ENCODE results near the gene RUSF1.
A peak's percentile ranks its signal among the peaks of the same experiment; 100 is the strongest.
"Not testable (repeated sequence)": the region's sequence is repeated elsewhere in the genome, so short reads cannot be mapped to it uniquely, and the experiment has no call there.

Gene RUSF1

GRCh38 chr16:31451201-31451600 is 57.0 kb downstream of the RUSF1 start:
- H3K9ac ChIP-seq (ENCODE audit: low read length in 2 of 2): peak overlapping the region; percentile 21 to 46
- H3K4me3 ChIP-seq (ENCODE audit: low read length in 2 of 2): no peak overlapping the region
- peaks cover 0 to 3% of the 10 kb centered on the region in 2 donors for H3K36me3 ChIP-seq (ENCODE audit: control insufficient read depth in 2 of 2, insufficient read depth in 2 of 2, low read length in 2 of 2)
- no peak overlapping the region for H3K27ac ChIP-seq (ENCODE audit: low read length)
- no peaks in the 10 kb centered on the region for H3K9me3 ChIP-seq (ENCODE audit: control insufficient read depth in 2 of 2, low read length in 2 of 2)
- peaks cover 31% of the 10 kb centered on the region for H3K4me1 ChIP-seq (ENCODE audit: control insufficient read depth, insufficient read depth, low read length)
- H3K27me3 ChIP-seq (ENCODE audit: control insufficient read depth in 1 of 2, insufficient read depth in 2 of 2, low read length in 2 of 2): no peaks in the 10 kb centered on the region

- H3K9me3 ChIP-seq (ENCODE audit: control insufficient read depth in 2 of 2, low read length in 2 of 2): not testable (repeated sequence)
Measured at GRCh38 chr16:31445931-31446330, 62.3 kb downstream of the RUSF1 start.

GRCh38 chr16:31441956-31442355 is 66.2 kb downstream of the RUSF1 start:
- Histone ChIP-seq H3K27ac (ENCODE audit: low read length) (no peak overlapping the region), H3K9me3 (ENCODE audit: control insufficient read depth in 2 of 2, low read length in 2 of 2) (no peaks in the 10 kb centered on the region), H3K27me3 (ENCODE audit: control insufficient read depth in 1 of 2, insufficient read depth in 2 of 2, low read length in 2 of 2) (no peaks in the 10 kb centered on the region), H3K9ac (ENCODE audit: low read length in 2 of 2) (no peak overlapping the region), H3K4me1 (ENCODE audit: control insufficient read depth, insufficient read depth, low read length) (peaks cover 3% of the 10 kb centered on the region), H3K36me3 (ENCODE audit: control insufficient read depth in 2 of 2, insufficient read depth in 2 of 2, low read length in 2 of 2) (no peaks in the 10 kb centered on the region), H3K4me3 (ENCODE audit: low read length in 2 of 2) (peak overlapping the region; percentile 61 to 86)

More at GRCh38 chr16:31445931-31446330, 62.3 kb downstream of the RUSF1 start:
- not testable (repeated sequence) for H3K27ac ChIP-seq (ENCODE audit: low read length); H3K36me3 ChIP-seq (ENCODE audit: control insufficient read depth in 2 of 2, insufficient read depth in 2 of 2, low read length in 2 of 2); H3K4me3 ChIP-seq (ENCODE audit: low read length in 2 of 2); H3K27me3 ChIP-seq (ENCODE audit: control insufficient read depth in 1 of 2, insufficient read depth in 2 of 2, low read length in 2 of 2); H3K4me1 ChIP-seq (ENCODE audit: control insufficient read depth, insufficient read depth, low read length)
- peak overlapping the region in 1 of 2 donors; percentile 13 for H3K9ac ChIP-seq (ENCODE audit: low read length in 2 of 2)

- Histone ChIP-seq H3K27ac (ENCODE audit: low read length) (no peak overlapping the region), H3K4me1 (ENCODE audit: control insufficient read depth, insufficient read depth, low read length) (peaks cover 3% of the 10 kb centered on the region), H3K9me3 (ENCODE audit: control insufficient read depth in 2 of 2, low read length in 2 of 2) (no peaks in the 10 kb centered on the region), H3K27me3 (ENCODE audit: control insufficient read depth in 1 of 2, insufficient read depth in 2 of 2, low read length in 2 of 2) (no peaks in the 10 kb centered on the region), H3K4me3 (ENCODE audit: low read length in 2 of 2) (no peak overlapping the region), H3K36me3 (ENCODE audit: control insufficient read depth in 2 of 2, insufficient read depth in 2 of 2, low read length in 2 of 2) (no peaks in the 10 kb centered on the region), H3K9ac (ENCODE audit: low read length in 2 of 2) (no peak overlapping the region)
Measured at GRCh38 chr16:31440516-31441184, 67.5 kb downstream of the RUSF1 start.

GRCh38 chr16:31439519-31439918 is 68.7 kb downstream of the RUSF1 start:
- Histone ChIP-seq H3K4me1 (ENCODE audit: control insufficient read depth, insufficient read depth, low read length) (peaks cover 3% of the 10 kb centered on the region), H3K27me3 (ENCODE audit: control insufficient read depth in 1 of 2, insufficient read depth in 2 of 2, low read length in 2 of 2) (no peaks in the 10 kb centered on the region), H3K9ac (ENCODE audit: low read length in 2 of 2) (no peak overlapping the region), H3K4me3 (ENCODE audit: low read length in 2 of 2) (no peak overlapping the region), H3K9me3 (ENCODE audit: control insufficient read depth in 2 of 2, low read length in 2 of 2) (no peaks in the 10 kb centered on the region), H3K27ac (ENCODE audit: low read length) (no peak overlapping the region), H3K36me3 (ENCODE audit: control insufficient read depth in 2 of 2, insufficient read depth in 2 of 2, low read length in 2 of 2) (no peaks in the 10 kb centered on the region)

All from stomach smooth muscle (tissue), 2 donors.